LNCAP (cell line): ENCODE measurements around the gene ADGRG6.

Source experiments
- CTCF ChIP-seq: fragments of 450-650 bp; IDR thresholded peaks from 2 replicates; pipeline ENCODE4 v1.5.1; 2017; ENCODE audit warnings: mild to moderate bottlenecking

ADGRG6 gene

GRCh38 chr6:142408409-142408808, 106.6 kb downstream of the ADGRG6 start:
- no peak for TF ChIP-seq CTCF

GRCh38 chr6:142409794-142410193, 108.0 kb downstream of the ADGRG6 start:
- TF ChIP-seq CTCF: no peak

GRCh38 chr6:142411145-142411544, 109.3 kb downstream of the ADGRG6 start:
- no peak for TF ChIP-seq CTCF

- no peak for TF ChIP-seq CTCF
Observed at GRCh38 chr6:142412241-142412640, 110.4 kb downstream of the ADGRG6 start.

- no peak for TF ChIP-seq CTCF
Observed at GRCh38 chr6:142412658-142413057, 110.9 kb downstream of the ADGRG6 start.

- TF ChIP-seq CTCF: no peak
Observed at GRCh38 chr6:142413111-142413510, 111.3 kb downstream of the ADGRG6 start.

GRCh38 chr6:142414462-142415250, 112.8 kb downstream of the ADGRG6 start:
- no peak for TF ChIP-seq CTCF

GRCh38 chr6:142416179-142416578, 114.4 kb downstream of the ADGRG6 start:
- TF ChIP-seq CTCF: no peak
